KOPT-K1 (cell line): Measurements from ENCODE around the gene NVL.
"Not testable (repeated sequence)": the region's sequence is repeated elsewhere in the genome, so short reads cannot be mapped to it uniquely, and the experiment has no call there.

Experiments used
- H3K27ac ChIP-seq: fragments of 200-600 bp; sonication (generic); 2 replicates; pipeline ENCODE4 v1.5.1; 2016; ENCODE audit warnings: antibody characterized with exemption, mild to moderate bottlenecking, low read depth, low read length; ENCODE audit not compliant: poor library complexity, severe bottlenecking
- H3K36me3 ChIP-seq: fragments of 200-600 bp; sonication (generic); 2 replicates; pipeline ENCODE4 v1.5.1; 2017; ENCODE audit warnings: antibody characterized with exemption, mild to moderate bottlenecking, low read length, moderate library complexity; ENCODE audit not compliant: insufficient read depth
- H3K9me3 ChIP-seq: fragments of 200-600 bp; sonication (generic); 2 replicates; pipeline ENCODE4 v1.5.1; 2017; ENCODE audit warnings: antibody characterized with exemption, low read length, mild to moderate bottlenecking; ENCODE audit not compliant: insufficient read depth, poor library complexity, severe bottlenecking

The NVL gene

DNA sequence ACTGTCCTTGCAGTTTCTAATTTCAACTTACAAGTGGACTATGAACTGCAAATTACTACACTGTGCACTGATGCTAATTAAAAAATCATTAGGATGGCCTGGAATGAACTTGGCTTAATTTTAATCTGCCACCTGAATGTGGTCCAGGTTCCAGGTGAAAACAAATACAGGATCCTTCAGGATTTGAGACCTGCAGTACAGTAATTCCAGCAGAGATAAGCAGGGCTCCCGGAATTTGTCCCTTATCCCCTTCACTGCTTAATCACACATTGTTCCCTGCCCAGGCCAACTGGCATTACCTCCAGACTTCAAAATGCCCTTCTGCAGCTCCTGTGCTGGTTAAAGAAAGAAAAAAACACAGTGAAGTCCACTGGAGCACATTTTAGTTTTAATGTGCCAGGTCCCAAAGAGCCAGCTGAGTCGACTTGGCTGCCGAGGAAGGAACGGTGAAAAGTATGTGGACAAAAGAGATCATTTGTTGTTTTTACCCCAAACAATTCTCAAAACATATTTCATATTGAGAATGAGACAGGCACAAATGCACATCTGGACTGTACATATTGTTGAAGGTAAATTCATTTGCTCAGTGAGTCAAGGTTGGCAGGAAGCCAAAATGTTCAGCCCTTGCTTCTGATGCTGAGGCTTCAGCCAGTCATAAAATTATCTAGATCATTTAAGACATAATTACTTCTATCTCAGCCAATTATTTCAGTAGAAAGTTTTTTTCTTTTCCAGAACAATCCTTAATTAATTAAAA lies 118.6 kb downstream of the NVL start:
- H3K9me3 ChIP-seq = no peaks in the 10 kb centered on the region
- no peak overlapping the region for H3K27ac ChIP-seq

DNA sequence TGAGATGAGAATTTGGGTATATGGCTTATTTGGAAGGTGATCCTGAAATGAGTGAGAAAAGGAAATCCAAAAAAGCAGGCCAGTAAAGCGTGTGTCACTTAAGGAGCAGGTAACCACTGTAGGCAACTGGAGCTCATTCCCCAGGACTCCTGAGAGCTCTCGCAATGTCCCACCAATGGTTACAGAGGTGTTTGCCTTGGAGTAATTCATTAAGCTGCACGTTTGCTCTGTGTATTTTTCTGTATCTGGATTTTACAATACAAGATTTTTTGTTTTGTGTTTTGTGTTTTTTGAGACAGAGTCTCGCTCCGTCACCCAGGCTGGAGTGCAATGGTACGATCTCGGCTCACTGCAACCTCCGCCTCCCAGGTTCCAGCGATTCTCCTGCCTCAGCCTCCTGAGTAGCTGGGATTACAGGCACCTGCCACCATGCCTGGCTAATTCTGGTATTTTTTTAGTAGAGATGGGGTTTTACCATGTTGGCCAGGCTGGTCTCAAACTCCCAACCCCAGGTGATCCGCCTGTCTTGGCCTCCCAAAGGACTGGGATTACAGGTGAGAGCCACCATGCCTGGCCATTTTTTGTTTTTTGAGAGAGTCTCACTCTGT lies 123.9 kb downstream of the NVL start:
- H3K9me3 ChIP-seq, H3K27ac ChIP-seq, H3K36me3 ChIP-seq: not testable (repeated sequence)

More for the DNA sequence above, 118.6 kb downstream of the NVL start:
- H3K36me3 ChIP-seq = no peaks in the 10 kb centered on the region

DNA sequence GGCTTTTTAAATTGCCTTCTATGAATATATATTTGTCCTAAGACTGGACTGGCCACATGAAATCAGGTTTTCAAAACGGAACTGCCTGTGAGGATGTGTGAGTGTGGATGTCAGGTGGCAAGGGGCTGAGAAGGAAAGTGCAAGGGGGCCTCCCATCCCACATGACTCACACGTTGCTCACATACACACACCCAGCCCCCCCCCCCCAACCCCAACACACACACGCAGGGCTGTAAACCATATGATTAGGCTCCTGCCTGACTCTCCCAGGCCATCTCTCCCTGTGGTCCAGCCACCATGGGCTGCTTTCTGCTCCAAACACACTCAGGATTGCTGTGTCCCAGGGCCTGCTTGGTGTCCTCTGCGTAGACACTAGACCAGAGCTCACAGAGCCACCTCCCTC lies 124.5 kb downstream of the NVL start:
- Histone ChIP-seq H3K27ac (no peak overlapping the region), H3K36me3 (no peaks in the 10 kb centered on the region), H3K9me3 (no peaks in the 10 kb centered on the region)

DNA sequence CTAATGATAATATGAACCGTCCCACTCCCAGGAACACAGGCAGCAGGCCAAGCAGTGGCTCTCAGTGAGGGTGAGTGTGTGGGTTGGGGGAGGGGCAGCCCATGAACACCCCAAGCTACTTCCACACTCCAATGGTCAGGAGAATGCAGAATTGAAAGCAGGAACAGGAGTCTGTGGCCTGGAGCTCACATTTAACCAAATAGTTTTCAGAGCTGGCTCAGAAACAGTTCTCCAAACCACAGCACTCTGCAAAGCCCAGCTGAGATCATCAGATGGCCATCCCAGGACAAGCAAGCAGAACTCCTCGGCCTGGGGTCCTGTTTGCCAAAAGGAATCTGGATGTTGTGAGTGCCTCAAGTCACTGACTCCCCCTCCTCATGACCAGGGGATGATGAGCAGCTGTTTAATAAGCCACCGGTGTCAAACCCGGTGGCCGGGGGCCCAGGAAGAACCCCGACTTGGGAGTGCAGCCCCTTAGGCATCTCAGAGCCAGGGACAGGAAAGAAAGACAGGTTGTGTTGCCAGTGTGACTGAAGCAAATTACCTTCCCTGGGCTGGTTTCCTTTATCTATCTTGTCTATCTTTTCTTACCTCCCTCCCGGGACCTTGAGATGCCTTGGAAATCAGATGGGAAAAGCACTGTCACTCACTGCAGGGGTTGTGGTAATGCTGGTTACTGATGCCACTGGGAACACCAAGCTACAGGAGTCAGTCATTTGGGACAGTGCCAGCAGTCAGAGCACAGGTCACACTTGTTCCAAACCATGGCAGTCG lies 126.5 kb downstream of the NVL start:
- no peak overlapping the region for H3K27ac ChIP-seq
- H3K36me3 ChIP-seq = no peaks in the 10 kb centered on the region
- H3K9me3 ChIP-seq = no peaks in the 10 kb centered on the region

DNA sequence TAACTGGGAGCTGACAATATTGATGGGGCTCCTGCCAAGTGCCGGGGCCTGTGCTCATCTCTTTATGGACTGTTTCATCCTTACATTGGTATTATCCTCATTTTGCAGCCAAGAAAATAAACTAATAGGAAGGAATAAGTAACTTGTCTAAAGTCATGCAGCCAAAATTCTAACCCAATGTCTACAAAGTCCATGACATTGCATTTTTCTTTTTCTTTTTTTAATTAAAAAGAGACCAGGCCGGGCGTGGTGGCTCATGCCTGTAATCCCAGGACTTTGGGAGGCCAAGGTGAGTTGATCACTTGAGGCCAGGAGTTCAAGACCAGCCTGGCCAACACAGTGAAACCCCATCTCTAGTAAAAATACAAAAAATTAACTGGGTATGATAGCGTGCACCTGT lies 128.1 kb downstream of the NVL start:
- Histone ChIP-seq H3K27ac (no peak overlapping the region), H3K9me3 (no peaks in the 10 kb centered on the region), H3K36me3 (no peaks in the 10 kb centered on the region)

DNA sequence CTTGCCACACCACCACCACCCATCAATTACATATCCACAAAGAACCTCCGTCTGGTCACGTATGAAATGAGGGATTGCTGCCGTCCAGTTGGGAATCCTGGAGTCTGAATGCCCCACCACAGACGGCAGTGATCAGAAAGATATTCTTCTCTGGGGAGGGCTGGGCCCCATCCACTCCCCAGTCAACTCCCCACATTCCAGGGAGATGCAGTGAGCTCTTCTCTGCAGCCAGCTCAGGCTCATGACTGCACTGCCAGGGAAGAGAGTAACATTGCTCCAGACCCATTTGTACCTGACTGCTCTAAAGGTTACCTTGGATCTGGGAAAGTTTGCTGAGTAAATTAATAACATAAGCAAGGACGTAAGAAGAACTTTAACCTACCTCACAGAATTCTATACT lies 128.6 kb downstream of the NVL start:
- H3K9me3 ChIP-seq = no peaks in the 10 kb centered on the region
- no peaks in the 10 kb centered on the region for H3K36me3 ChIP-seq
- H3K27ac ChIP-seq = no peak overlapping the region

DNA sequence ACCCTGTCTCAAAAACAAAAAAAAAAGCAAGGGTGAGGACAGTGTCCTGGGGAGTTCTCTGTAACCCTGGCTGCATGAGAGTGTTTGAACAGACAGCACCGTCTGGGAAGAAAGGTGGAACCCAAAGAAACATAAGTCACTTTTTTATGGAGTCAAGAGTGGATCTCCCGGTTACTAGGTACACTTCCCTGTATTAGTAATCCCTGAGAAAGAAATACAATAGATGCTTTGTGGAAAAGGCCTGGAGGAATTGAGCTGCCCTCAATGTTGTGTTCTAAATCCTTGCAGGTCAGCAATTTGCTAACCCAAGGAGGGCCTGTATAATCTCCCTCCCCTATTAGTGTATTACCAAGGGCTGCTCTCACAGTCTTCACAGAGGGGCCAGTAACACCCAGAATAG lies 130.3 kb downstream of the NVL start:
- H3K9me3 ChIP-seq = no peaks in the 10 kb centered on the region
- peaks cover 13% of the 10 kb centered on the region; the same call in 1 of the 2 replicates for H3K36me3 ChIP-seq
- no peak overlapping the region for H3K27ac ChIP-seq

DNA sequence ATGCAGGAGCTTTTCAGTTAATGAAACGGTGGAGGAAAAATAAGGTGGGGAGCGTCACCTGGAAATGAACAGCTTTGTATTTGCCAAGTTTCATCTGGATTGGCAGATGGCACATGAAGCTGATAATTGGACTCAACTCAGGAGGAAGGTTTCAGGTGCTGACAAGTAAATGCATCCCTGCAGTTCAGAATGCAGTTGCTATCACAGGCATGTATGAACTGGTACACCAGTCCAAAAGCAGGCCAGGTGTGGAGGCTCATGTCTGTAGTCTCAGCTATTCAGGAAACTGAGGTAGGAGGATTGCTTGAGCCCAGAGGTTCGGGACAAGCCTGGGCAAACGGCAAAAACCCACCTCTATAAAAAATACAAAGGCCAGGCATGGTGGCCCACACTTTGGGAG lies 131.4 kb downstream of the NVL start:
- no peaks in the 10 kb centered on the region for H3K9me3 ChIP-seq
- H3K36me3 ChIP-seq = peaks cover 24% of the 10 kb centered on the region
- no peak overlapping the region for H3K27ac ChIP-seq

DNA sequence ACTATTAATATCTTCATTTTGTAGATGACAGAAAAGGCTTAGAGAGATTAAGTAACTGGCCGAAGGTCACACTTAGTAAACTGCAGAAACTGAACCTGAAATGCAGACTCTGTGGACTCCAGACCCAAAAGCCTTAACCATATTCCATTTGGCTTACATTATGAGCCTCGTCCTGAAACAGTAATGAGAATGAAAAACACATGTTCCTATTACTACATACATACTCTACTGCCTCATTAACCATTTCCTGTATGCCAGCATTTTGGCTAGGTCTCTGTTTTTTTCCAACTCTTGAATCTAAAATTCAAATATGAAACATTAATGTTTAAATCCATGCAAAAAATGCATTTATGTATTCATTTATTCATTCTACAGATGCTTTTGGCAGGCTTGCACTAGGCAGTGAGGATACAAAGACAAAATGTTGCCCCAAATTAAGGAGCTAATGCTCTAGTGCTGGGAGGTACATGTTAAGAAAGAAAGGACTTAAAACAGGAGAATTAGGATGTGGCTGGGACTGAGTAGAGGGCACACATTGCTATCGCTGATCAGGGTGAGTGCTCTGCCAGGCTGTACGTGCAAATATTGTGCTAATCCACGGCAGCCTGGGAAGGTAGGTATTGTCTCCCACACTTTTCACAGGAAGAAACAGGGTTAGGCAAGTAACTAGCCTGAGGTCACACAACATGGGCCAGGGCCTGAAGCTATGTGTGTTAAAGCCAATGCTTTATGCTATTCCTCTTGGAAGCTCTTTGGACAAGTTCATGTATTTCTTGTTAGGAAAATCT lies 133.0 kb downstream of the NVL start:
- no peaks in the 10 kb centered on the region for H3K9me3 ChIP-seq
- H3K27ac ChIP-seq = no peak overlapping the region

DNA sequence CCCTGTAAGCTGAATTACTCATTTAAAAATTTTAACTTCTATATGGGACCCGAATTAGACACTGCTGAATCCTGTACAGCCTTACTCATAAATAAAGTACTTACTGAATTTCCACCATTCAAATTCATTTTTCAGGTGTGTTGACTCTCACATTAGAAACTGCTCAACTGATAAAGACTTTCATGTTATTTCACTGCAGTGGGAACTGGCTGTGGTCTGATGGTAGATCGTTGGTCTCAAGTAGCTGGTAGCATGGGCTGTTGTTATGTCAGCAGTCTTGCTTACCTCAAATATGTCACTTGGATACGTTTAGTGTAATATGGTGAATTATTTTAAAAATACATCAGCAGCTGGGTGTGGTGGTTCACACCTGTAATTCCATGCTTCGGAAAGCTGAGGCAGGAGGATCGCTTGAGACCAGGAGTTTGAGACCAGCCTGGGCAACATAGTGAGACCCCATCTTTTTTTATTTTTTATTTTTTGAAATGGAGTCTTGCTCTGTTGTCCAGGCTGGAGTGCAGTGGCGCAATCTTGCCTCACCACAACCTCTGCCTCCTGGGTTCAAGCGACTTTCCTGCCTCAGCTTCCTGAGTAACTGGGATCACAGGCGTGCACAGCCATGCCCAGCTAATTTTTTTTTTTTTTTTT lies 136.5 kb downstream of the NVL start:
- Histone ChIP-seq H3K9me3 (no peaks in the 10 kb centered on the region), H3K36me3 (peaks cover 62% of the 10 kb centered on the region), H3K27ac (no peak overlapping the region)

More for the DNA sequence above, 133.0 kb downstream of the NVL start:
- peaks cover 39% of the 10 kb centered on the region for H3K36me3 ChIP-seq

DNA sequence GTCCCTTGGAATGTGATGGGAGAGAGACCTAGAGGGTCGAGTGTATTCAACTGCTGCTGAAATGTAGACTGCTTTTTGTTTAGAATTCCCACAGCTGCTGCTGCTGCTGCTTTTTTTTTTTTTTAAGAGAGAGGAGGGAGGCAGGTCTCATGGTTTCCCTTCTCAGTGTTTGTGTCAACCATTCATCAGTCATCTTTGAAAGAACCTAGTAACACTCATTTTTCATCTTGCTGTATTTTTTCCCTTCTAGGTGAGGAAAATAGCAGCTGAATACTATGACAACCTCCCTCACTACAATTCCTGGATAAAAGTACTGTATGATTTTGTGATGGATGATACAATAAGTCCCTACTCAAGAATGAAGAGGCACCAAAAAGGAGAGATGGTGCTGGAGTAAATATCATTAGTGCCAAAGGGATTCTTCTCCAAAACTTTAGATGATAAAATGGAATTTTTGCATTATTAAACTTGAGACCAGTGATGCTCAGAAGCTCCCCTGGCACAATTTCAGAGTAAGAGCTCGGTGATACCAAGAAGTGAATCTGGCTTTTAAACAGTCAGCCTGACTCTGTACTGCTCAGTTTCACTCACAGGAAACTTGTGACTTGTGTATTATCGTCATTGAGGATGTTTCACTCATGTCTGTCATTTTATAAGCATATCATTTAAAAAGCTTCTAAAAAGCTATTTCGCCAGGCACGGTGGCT lies 137.7 kb downstream of the NVL start:
- no peaks in the 10 kb centered on the region for H3K9me3 ChIP-seq
- H3K27ac ChIP-seq = no peak overlapping the region
- H3K36me3 ChIP-seq = peaks cover 70% of the 10 kb centered on the region

DNA sequence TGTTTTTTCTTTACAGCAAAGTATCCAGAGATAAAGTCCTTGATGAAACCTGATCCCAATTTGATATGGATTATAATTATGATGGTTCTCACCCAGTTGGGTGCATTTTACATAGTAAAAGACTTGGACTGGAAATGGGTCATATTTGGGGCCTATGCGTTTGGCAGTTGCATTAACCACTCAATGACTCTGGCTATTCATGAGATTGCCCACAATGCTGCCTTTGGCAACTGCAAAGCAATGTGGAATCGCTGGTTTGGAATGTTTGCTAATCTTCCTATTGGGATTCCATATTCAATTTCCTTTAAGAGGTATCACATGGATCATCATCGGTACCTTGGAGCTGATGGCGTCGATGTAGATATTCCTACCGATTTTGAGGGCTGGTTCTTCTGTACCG lies 140.4 kb downstream of the NVL start:
- Histone ChIP-seq H3K27ac (no peak overlapping the region), H3K36me3 (peaks cover 76% of the 10 kb centered on the region), H3K9me3 (no peaks in the 10 kb centered on the region)

DNA sequence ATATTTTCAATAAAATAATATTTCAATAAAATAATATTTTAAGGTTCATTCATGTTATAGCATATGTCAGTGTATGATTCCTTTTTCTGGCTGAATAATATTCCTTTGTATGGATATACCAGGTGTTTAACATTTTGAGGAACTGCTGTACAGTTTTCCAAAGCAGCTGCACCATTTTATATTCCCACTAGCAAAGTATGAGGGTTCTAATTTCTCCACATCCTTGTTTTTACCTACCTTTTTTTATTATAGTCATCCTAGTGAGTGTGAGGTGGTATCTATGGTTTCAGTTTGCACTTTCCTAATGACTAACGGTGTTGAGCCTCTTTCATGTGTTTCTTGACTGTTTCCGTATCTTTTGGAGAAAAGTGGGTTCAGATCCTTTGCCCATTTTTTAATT lies 141.7 kb downstream of the NVL start:
- Histone ChIP-seq H3K36me3 (peaks cover 64% of the 10 kb centered on the region), H3K9me3 (no peaks in the 10 kb centered on the region), H3K27ac (no peak overlapping the region)

DNA sequence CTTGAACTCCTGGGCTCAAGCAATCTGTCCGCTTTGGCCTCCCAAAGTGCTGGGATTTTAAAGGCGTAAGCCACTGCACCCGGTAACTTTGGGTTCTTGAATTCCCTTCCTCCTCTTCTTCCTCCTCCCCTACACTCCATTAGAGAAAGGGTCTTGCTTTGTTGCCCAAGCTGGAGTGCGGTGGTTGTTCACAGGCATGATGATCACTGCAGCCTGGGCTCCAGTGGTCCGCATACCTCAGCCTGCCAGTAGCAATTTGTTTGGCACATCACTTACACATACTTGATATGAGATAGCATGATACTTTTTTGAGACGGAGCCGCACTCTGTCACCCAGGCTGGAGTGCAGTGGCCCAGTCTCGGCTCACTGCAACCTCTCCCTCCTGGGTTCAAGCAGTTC lies 144.8 kb downstream of the NVL start:
- no peak overlapping the region for H3K27ac ChIP-seq
- peaks cover 37% of the 10 kb centered on the region for H3K36me3 ChIP-seq
- H3K9me3 ChIP-seq = no peaks in the 10 kb centered on the region
